MM.1S (cell line): ENCODE results near the gene PPP1R12B.

Experiments used
- CTCF ChIP-seq: fragments of 300-600 bp; sonication (generic); IDR thresholded peaks from 2 replicates; pipeline ENCODE4 v1.5.1; 2016; ENCODE audit warnings: antibody characterized with exemption, low read length, mixed read lengths
- EZH2 ChIP-seq: fragments of 300-600 bp; sonication (generic); optimal IDR thresholded peaks from 2 replicates; pipeline ENCODE3; 2017; ENCODE audit warnings: low read depth, mild to moderate bottlenecking, antibody characterized with exemption, low read length, mixed read lengths

- TF ChIP-seq CTCF, result no peak
- no peak for TF ChIP-seq EZH2
Observed at GRCh38 chr1:202588503-202589189, 240.1 kb downstream of the PPP1R12B start.
